Measurements from ENCODE around the gene ABCC9.

- TF ChIP-seq CTCF (IDR thresholded peaks at IDR 0.05) (no peak), REST (IDR thresholded peaks at IDR 0.05; ENCODE audit: insufficient read depth in 1 of 2, low read depth in 2 of 2, low read length in 1 of 2) (no peak), SIN3A (IDR thresholded peaks at IDR 0.05; ENCODE audit: borderline replicate concordance, insufficient read depth, low read depth, low read length) (no peak)
These were observed 112.4 kb downstream of the ABCC9 start for GRCh38 chr12:21828779-21829178.
